NCI-H2107 treated with DMSO at 0.1 percent for 48 hours (cell line): ENCODE results near the gene ANKS1B.
"Not testable (repeated sequence)": the region's sequence is repeated elsewhere in the genome, so short reads cannot be mapped to it uniquely, and the experiment has no call there.

Experiments used
- DNase-seq: peaks from one replicate; lab custom pipeline; 2025; ENCODE audit not compliant: unreplicated experiment; lab: John Stamatoyannopoulos, UW

Gene ANKS1B

DNA sequence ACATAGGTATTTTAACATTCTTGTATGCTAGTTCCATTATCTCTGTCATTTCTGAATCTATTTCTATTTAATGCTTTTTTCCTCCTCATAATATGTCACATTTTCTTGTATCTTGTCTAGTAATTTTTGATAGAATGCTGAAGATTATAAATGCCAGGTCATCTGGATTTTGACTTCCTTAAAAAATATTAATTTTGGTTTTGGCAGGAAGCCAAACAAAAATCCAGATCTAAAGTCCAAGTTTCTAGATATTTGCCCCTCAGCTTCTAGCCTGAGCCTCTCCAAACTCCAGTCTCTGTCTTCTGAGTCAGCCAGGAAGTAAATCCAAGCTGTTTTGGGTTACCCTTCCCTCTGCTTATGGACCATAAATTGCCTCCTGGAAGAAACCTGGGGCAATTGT lies 1004.2 kb downstream of the ANKS1B start:
- DNase-seq = no peak

GRCh38 chr12:98977186-98977585 lies 1007.5 kb downstream of the ANKS1B start:
- no peak for DNase-seq

DNA sequence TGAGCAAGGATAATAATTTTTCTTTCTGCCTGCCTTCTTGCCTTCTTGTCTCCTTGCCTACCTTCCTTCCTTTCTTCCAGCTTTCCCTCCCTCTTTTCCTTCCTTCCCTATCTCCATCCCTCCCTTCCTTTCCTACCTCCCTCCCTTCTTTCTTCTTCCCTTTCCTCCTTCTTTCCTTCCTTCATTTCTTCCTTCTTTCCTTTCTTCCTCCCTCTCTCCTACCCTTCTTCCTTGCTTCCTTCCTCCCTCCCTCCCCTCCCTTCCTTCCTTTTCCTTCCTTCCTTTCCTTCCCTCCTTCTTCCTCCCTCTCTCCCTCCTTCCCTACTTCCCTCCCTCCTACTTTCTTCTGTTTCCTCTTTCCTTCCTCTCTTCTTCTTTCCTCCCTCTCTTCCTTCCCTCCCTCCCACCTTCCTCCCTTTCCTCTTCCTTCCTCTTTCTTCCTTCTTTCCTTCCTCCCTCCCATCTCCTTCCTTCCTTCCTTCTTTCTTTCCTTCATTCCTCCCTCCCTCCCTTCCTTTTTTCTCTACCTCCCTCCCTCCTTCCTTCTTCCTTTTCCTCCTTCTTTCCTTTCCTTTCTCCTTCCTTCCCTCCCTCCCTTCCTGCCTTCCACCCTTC lies 1009.9 kb downstream of the ANKS1B start:
- no peak for DNase-seq

DNA sequence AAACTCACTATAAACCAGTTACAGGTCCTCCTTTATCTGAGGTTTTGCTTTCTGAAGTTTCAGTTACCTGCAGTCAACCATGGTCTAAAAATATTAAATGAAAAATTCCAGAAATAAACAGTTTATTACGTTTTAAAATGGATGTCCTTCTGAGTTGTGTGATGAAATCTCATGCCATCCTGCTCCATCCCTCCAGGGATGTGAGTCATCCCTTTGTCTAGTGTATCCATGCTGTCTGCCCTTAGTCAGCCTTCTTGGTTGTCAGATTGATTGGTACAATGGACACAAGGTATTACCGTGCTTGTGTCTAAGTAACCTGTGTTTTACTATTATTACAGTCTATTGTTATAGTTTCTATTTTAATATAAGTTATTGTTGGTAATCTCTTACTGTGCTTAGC lies 1011.3 kb downstream of the ANKS1B start:
- DNase-seq = no peak

GRCh38 chr12:98970950-98971349 lies 1013.8 kb downstream of the ANKS1B start:
- DNase-seq = no peak

DNA sequence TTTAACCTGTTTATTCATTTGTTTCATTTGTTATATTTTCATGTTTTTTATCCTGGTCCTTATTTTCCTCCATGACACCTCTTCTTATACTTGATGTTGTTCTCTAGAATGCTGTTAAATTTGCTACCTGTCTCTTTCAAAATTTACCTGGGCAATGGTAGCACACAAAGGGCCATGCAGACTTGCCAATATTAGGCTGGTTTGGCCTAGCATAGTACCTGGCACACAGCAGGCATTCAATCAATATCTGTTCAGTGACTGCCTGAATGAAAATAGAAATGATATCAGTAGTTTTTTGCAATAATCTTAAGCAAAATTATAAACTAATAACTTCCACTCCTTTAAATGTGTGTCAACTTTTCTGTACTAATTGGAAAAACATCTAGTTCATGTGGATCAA lies 1014.5 kb downstream of the ANKS1B start:
- no peak for DNase-seq

DNA sequence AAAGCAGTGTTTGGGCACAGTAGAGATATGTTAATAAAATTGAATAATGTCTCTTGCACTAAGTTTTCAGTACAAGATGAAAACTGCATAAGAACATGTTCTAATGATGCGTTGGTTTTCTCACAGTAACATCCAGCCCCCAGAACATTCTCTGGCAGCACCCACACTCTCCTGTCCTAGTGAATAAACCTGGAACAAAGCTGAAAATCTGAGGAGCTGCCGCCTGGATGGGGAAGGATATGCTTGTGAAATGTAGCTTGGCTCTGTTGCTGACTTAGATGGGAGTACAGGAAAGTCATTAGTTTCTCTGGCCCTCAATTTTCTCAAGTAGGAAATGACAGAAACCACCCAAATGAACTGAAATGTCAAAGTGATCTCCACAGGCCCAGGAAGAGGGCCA lies 1015.8 kb downstream of the ANKS1B start:
- no peak for DNase-seq

DNA sequence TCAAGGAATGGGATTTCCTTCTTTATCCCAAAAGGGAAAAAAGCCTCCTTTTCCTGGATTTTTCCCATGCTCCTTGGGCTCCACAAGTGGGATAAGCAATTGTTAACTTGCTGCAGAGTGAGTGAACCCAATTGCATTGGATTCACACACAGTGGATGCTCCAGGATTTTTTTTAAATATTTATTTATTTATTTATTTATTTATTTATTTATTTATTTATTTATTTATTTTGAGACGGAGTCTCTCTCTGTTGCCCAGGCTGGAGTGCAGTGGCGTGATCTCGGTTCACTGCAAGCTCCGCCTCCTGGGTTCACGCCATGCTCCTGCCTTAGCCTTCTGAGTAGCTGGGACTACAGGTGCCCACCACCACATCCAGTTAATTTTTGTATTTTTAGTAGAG lies 1027.6 kb downstream of the ANKS1B start:
- not testable (repeated sequence) for DNase-seq

DNA sequence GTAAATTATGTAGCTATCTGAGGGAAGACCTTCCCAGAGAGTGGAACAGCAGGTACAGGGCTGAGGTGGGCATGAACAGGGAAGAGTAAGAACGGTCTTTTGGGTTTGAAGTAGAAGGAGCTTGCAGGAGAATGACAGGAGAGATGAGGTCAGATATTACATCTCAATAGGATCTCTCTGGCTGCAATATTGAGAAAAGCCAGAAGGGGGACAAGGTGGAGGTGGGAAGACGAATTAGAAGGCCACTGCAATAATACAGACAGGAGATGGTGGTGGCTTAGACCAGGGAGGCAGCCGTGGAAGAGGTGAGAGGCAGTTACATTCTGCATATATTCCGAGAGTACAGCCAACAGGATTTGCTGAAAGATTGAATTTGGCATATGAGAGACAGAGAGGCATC lies 1029.5 kb downstream of the ANKS1B start:
- DNase-seq = peak; percentile 14

DNA sequence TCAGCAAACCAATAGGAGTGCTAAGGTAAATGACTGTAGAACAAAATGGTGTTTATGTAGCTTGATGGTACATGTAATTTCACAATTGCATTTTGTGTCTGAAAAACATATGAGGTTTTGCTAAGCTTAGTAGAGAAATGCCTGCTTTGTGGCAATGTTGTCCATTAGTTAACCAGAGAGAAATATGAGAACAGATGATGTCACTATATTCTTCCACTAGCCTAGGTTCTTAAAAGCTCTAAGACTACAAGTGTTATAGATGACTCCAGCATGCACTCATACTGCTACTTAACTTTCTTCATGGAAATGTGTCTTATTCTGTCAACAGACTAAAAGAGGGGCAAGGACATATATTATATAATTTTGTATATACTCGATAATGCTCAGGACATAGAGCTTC lies 1030.2 kb downstream of the ANKS1B start:
- DNase-seq = no peak

DNA sequence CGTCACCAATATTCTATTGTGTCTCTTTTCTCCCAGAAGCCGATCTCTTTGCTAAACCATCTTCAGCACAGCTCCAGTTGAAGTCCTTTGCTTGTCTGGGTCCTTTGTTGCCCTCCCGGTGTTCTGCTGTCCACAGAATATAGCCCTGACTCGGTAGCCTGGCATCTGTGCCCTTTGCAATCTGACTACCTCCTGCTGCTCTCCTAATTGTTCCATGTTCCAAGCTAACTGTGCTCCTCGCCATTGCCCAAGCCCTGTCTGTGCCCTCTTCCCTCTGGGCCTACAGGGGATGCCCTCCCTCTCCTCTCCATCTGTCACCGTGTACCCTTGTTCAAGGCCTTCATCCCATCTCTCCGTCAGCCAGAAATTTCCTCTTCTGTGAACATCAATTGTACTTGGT lies 1033.3 kb downstream of the ANKS1B start:
- DNase-seq = no peak

GRCh38 chr12:98948343-98948949 lies 1036.3 kb downstream of the ANKS1B start:
- DNase-seq = no peak

DNA sequence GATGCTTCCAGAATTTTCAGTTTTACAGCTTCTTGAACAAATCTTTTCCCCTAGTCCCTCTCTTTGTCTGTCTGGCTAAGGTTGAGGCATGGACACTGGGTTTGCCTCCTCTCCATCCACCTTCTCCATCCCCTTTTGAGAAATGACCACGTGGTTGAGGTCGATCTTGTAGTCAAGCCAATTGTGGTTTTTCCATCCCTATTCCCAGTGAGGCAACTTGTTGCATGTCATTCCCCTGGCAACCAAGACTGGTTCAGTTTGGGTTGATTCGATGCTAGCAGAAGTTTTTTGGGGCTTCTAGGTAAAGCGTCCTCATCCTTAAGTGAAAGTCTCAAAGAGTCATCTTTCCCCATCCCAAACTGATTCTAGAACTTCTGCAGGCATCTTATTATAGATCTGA lies 1038.9 kb downstream of the ANKS1B start:
- no peak for DNase-seq

DNA sequence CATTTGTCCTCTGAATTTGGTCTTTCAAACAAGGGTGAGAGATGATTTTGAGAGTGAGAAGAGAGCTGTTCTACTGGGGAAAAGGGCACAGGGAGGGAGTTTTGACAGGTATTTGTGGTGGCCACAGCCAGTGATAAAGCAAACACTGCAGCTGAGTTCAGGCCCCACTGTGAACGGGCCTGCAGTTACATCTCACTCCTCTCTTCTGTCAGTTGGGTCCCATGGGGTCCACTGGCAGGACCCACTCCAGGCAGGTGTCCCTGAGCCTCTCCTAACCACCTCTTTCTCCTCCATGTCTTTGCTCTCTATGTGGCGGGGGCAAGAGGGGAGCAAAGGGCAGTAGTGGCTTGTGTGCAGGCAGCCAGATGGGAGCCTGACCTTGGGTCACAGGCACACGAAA lies 1044.8 kb downstream of the ANKS1B start:
- no peak for DNase-seq

DNA sequence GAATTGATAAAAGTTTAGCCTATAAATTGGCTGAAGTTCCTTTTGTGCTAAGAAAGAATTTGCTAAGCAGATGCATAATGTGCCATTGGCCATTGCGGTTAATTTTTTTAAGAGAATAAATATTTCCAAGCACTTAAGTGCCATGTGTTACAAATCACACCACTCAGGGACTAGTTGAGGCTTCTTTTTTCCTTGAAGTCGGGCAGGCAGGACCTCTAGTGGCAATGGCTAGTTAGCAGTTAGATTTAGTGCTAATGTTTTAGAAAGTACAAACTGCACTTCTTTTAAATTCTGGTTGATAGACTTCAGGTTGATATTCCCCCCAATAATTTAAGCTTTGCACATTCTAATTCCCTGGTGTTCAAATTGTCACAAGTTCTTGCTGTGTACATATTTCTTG lies 1045.4 kb downstream of the ANKS1B start:
- DNase-seq = peak; percentile 13

DNA sequence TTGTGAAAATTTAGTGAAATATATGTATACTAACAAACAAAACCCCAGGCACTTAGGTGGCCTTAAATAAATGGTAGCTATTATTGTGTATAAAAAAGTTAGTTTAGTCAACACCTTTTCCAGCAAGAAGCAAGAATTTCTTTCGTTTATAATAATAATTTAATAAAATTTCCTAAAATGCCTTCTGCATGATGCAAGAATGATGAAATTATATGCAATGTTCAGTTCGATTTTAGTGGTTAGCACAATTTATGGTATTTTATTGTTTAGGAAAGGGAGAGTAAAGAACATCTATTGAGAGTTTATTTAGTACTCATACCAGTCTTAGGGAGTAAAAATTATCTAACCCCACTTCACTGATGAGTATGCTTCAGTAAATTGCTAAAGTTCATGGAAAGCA lies 1048.9 kb downstream of the ANKS1B start:
- no peak for DNase-seq

- no peak for DNase-seq
These were observed 1061.9 kb downstream of the ANKS1B start for GRCh38 chr12:98922871-98923270.

DNA sequence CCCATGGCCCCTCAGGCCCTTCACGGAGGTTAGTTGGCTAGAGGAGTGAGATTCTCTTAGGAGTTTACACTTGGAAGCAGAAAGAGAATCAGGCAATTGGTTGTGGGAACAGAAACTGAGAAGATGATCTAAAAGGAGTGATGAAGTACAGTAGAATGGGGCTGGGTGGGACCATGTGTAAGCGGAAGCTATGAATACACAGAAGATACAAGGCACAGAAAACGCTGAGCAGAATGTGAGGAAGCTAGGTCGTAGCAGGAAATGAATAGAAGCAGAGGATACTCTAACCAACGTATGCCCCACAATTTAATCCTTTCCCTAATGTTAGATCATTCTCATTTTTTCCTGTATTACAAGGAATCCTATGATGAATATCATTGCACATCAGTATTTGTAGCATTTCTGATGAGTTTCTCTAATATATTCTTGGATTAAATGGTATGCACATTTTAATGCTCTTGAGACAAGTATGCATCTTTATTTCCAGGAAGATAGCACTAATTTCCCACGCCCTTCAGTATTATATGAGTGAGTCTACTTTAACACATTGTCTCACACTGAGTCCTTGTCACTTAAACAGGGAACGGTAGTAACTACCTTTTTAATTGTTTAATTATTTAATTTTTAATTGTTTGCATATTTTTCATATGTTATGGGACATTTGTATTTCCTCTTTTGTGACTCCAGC lies 1066.4 kb downstream of the ANKS1B start:
- DNase-seq = no peak

DNA sequence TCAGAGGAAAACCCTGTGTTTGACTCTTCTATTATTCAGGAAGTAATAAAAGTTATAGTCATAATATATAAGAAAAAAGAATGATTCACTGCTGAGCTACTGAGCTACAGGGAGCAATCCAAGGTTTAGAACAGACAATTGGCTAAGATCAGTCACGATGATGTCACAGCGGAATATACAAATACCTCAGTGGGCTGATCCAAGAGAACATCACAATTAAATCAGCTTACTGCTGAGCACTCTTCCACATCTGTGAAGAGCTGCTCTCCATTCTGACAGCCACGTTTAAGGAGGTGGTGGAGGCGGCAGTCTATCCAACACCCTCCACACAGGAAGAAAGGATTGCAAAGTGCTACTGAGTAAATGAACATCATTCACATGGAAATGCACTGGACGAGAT lies 1068.6 kb downstream of the ANKS1B start:
- DNase-seq = no peak

DNA sequence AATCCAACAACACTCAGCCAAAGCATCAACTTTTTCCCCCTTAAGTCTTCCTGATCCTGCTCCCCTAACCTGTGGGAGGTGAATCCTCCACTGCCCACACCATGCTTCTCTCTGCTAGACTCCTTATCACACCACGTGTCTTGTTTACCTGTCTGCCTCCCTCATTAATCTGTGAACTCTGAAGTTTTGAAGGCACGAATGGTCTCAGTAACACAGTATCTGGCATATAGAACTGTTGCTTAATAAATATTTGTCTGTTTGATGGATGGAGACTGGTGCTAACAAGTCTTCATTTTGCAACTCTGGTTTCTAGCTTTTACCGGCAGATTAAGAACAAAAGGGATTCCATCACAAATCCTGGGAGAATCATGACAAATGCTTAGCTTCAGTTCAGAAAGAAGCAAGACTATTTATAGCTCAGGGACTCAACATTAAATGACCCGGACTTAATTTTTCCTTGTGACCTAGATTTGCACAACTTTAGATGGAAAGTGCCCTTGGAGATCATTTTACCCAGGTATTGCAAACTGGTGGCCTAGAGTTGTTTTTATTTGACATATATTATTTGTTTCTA lies 1072.2 kb downstream of the ANKS1B start:
- DNase-seq = no peak

- no peak for DNase-seq
These were observed 1073.3 kb downstream of the ANKS1B start for GRCh38 chr12:98911396-98911795.

DNA sequence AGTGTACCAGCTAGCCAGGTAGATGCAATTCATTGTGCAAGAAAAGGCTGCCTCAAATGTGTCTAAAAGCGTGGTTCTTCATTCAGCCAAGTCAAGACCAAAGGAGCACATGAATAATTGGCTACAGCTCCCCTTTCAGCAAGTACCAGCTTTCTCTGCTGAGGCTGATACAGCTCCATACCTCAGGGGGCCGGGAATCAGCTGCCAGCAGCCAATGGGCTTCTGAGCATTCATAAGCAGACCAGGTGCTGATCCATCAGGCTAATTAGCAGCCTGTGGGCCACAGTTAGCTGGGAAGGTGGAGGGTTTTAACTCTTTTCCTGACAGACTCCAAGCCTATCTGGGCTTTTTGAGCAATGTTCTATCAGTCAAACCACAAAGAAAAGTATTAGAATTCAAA lies 1075.0 kb downstream of the ANKS1B start:
- DNase-seq = peak; percentile 35
